GM19468 (cell line): ENCODE results near the gene RAB28.
"Not testable (repeated sequence)": the region's sequence is repeated elsewhere in the genome, so short reads cannot be mapped to it uniquely, and the experiment has no call there.

Experiments
- ATAC-seq: cut with Tn5 transposase; IDR thresholded peaks from one replicate; pipeline ENCODE4 v1.9.1; 2021; ENCODE audit warnings: mild to moderate bottlenecking, moderate library complexity, moderate number of reproducible peaks; ENCODE audit not compliant: unreplicated experiment; ENCODE audit errors: extremely low read depth

RAB28 gene

GRCh38 chr4:13389901-13390300 lies 94.2 kb downstream of the RAB28 start:
- not testable (repeated sequence) for ATAC-seq

DNA sequence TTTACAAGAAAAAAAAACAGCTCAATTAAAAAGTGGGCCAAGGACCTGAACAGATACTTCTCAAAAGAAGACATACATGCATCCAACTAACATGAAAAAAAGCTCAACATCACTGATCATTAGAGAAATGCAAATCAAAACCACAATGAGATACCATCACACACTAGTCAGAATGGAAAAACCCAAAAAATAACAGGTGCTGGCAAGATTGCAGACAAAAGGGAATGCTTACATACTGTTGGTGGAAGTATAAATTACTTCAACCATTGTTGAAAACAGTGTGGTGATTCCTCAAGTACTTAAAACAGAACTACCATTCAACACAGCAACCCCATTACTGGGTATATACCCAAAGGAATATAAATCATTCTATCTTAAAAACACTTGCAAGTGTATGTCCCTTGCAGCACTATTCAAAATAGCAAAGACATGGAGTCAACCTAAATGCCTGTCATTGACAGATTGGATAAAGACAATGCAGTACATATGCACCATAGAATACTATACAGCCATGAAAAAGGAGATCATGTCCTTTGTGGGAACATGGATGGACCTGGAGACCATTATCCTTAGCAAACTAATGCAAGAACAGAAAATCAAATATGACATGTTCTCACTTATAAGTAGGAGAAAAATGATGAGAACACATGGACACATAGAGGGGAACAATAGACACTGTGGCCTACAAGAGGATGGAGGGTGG lies 97.6 kb downstream of the RAB28 start:
- no peak for ATAC-seq

- no peak for ATAC-seq
Observed at GRCh38 chr4:13384055-13384454, 100.1 kb downstream of the RAB28 start.

DNA sequence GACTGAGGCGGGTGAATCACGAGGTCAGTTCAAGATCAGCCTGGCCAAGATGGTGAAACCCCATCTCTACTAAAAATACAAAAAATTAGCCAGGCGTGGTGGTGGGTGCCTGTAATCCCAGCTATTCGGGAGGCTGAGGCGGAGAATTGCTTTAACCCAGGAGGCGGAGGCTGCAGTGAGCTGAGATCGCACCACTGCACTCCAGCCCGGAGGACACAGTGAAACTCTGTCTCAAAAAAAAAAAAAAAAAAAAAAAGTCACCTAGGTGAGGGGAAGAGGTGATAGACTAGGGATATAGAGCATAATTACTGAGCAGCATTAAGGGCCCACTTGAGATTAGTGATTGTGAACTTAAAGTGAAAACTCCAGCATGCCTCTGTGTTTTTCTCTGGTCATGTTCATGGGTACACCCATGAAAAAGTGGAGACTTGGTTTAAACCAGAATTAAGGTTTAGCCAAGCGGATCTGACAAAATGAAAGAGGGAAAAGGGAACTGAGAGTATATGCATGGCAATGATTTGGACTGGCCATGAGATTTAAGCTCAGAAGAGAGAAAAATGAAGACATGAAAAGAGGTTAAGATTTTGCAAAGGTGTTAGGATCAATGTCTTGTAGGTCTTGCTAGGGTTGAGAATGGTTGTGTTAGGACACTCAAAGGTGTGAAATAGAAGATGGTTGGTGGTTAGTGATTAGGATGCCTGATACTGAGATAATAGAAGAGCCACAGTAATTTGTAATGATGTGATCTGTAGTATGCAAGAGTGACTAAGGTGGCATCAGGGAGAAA lies 105.0 kb downstream of the RAB28 start:
- ATAC-seq = peak; percentile 64

GRCh38 chr4:13371048-13371447 lies 113.1 kb downstream of the RAB28 start:
- ATAC-seq = no peak

DNA sequence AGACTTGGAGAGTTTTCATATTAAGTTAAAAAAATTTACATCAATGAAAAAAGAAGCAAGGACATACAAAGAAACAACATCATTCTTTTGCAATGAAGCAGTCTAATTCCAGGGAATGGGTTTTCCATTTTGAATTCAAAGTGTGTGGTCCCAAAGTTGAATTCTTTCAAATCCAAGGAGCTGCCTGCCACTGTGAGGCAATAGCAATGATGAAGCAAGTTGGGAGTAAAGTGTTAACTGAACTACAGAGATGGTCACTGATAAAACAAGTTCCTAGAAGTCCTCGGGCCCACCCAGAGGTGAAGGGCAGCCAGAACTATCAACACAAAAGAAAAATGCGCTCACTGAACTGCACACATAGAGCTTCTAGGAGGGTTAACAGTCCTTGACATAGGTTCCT lies 115.9 kb downstream of the RAB28 start:
- no peak for ATAC-seq

GRCh38 chr4:13367691-13368090 lies 116.4 kb downstream of the RAB28 start:
- no peak for ATAC-seq

- ATAC-seq = no peak
Observed at GRCh38 chr4:13367244-13367643, 116.9 kb downstream of the RAB28 start.

DNA sequence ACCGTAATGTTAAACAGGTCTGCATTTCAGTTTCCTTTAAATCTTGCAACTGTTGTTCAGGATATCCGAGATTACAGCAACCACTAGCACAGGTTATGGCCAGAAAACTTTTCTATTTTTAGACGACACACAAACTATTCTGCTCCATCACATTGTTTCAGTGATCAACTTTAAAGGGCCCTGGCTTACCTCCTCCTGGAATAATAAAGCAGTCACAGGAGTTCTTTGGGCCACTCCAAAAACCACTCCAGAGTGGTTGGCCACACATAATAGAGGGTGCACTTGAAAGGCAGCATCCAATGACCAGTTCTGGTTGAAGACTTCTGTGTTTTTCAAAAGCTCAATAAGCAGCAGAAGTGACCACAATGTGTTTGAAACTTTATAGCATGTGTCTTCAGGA lies 118.9 kb downstream of the RAB28 start:
- no peak for ATAC-seq

DNA sequence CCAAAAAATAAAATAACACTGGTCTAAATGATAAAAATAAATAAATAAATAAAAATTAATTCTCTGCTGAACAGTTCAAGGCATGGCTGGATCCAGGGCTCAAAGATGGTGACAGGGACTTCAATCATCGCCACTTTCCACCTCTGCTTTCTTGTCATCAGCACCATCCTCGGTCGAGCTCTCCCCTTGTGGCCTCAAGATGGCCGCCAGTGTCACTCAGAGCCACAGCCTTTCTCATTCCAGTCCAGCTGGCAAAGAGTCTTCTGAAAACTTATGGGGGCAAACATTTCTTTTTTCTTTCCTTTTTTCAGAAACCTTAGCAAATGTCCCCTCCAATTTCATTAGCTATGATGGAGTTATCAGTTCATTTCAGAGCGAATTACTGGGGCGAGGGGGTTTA lies 119.5 kb downstream of the RAB28 start:
- no peak for ATAC-seq

DNA sequence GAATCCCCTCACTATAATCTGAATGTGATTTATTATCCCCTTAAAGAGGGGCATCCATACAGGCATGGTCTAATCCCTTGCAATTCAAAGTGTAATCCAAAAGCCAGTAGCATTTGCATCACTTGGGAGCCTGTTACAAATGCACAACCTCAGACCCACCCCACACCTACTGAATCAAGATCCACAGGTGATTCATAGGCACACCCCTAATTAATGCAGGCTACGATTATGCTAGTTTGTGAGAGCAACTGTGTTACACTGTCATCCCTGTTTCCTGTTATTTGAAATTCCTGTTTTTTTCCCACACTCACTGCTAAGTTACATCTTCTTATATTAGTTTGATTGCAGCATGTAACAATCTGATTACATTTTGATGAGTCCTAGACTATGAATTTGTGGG lies 120.0 kb downstream of the RAB28 start:
- ATAC-seq = no peak

DNA sequence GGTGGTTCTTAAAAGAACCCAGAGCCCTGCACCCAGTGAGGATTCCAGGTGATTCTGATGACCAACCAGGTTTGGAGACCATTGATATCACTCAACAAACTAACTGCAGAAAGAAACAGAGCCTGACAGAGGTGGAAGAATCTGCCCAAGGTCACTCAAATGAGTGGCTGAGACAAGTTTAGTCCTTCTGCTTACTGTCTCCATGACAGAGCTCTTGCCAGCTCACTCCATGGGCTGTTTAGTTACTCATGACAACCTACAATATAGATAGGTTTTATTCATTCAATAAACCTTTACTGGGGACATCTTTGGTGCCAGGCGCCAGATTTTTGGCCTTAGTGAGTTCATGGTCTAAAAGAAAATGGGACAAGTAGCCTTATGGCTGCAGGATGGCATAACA lies 124.3 kb downstream of the RAB28 start:
- no peak for ATAC-seq

- no peak for ATAC-seq
Observed at GRCh38 chr4:13355111-13355880, 128.8 kb downstream of the RAB28 start.

- no peak for ATAC-seq
Observed at GRCh38 chr4:13349096-13349495, 135.0 kb downstream of the RAB28 start.

DNA sequence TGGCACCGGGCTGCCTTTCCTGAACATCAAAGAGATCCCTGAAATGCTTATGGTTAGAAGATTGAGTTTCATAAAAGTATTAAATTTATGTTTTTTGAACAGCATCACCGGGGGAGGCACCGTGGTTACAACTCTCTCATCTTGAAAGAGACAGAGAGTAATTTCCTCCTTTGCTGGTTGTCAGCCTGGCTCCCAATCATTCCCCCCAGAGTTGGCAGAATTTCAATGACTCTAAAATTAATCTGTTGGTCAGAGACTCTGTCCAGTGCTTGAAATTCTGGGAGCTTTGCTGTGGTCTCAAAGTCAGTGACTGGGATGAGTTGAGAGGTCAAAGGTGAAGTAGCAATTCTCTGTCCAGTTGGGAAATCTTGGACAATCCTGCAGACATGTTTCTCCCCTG lies 135.9 kb downstream of the RAB28 start:
- no peak for ATAC-seq

- ATAC-seq = no peak
Observed at GRCh38 chr4:13347517-13348125, 136.5 kb downstream of the RAB28 start.

DNA sequence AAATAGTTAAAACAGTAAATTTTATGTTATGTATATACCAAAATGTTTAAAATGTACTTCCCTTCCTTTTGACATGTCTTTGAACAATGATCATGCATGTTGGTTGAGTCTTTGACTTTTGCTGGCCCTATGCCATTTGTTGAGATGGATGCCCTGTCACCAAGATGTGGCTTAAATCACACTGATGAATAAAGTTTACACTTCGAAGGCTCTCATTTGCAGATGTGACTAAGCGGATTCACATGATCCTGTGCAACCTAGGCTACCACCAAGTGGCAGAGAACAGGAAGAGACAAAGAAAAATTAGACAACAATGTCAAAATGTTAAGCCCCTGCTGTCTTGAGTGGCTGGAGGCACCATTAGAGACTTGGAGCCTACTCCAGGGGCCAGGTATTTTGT lies 139.9 kb downstream of the RAB28 start:
- no peak for ATAC-seq

GRCh38 chr4:13340672-13341071 lies 143.5 kb downstream of the RAB28 start:
- no peak for ATAC-seq

DNA sequence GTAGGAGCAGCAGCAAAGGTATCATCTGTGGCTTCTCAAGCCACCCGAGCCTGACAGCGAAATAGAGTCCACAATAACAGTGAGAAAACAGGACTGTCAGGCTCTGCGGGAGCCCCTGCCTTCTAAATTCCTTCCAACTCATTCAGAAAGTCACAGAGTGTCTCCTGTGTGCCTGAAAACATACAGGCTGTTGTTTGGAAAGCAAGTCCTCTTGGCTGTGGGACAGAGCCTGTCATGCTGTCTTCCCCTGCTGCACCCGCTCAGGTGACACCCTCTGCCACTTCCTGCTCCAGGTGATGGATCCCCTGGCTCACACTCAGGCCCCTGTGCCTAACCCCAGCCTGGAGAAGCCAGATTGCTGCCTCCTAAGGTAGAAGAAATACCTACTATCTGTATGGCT lies 152.3 kb downstream of the RAB28 start:
- no peak for ATAC-seq

DNA sequence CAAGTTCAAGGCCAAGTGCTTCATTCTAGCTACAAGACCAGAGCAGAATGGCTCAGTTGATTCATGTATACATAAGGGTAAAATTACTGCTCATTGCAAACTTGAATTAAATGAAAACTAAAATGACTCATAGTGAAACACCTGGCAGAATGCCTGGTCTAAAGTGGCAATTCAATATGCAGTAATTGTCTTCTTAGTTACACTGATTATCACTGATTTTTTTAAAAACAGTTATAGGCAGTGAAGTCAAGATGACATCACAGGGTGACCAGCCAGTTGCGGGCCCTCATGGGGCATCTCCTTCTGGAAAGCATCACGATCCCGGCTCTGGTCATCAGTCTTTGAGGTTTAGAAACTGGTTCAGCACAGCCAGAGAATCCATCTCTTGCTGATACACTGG lies 154.2 kb downstream of the RAB28 start:
- no peak for ATAC-seq
